ENCODE measurements around the gene FUCA2.

The FUCA2 gene

GRCh38 chr6:143510991-143511891 lies at the start of gene FUCA2:
Gene FUCA2 (minus strand): TSS chr6:143511720. CDS start chr6:143511634, 86 bp downstream.
- peak; percentile 64 for DNase-seq

- no peak for DNase-seq
Observed at GRCh38 chr6:143561105-143561704, 49.7 kb upstream of the FUCA2 start.

GRCh38 chr6:143559051-143559660 lies 47.6 kb upstream of the FUCA2 start:
- DNase-seq: no peak

GRCh38 chr6:143556529-143556928 lies 45.0 kb upstream of the FUCA2 start:
- no peak for DNase-seq

GRCh38 chr6:143555582-143555981 lies 44.1 kb upstream of the FUCA2 start:
- DNase-seq: no peak

- DNase-seq: no peak
Observed at GRCh38 chr6:143555071-143555492, 43.6 kb upstream of the FUCA2 start.

- DNase-seq: no peak
Observed at GRCh38 chr6:143553337-143553736, 41.8 kb upstream of the FUCA2 start.

GRCh38 chr6:143549949-143550268 lies 38.4 kb upstream of the FUCA2 start:
- DNase-seq: no peak

GRCh38 chr6:143549221-143549948 lies 37.9 kb upstream of the FUCA2 start:
- no peak for DNase-seq

GRCh38 chr6:143546599-143546998 lies 35.1 kb upstream of the FUCA2 start:
- no peak for DNase-seq

GRCh38 chr6:143545976-143546547 lies 34.5 kb upstream of the FUCA2 start:
- DNase-seq: no peak

GRCh38 chr6:143545165-143545564 lies 33.6 kb upstream of the FUCA2 start:
- DNase-seq: no peak

GRCh38 chr6:143544011-143544696 lies 32.6 kb upstream of the FUCA2 start:
- no peak for DNase-seq

GRCh38 chr6:143543435-143543834 lies 31.9 kb upstream of the FUCA2 start:
- DNase-seq: no peak

- no peak for DNase-seq
Observed at GRCh38 chr6:143542888-143543287, 31.4 kb upstream of the FUCA2 start.

- no peak for DNase-seq
Observed at GRCh38 chr6:143540192-143540591, 28.7 kb upstream of the FUCA2 start.

- DNase-seq: no peak
Observed at GRCh38 chr6:143539734-143540133, 28.2 kb upstream of the FUCA2 start.

GRCh38 chr6:143539106-143539505 lies 27.6 kb upstream of the FUCA2 start:
- no peak for DNase-seq

- DNase-seq: no peak
Observed at GRCh38 chr6:143538374-143538773, 26.9 kb upstream of the FUCA2 start.

GRCh38 chr6:143536866-143537691 lies 25.6 kb upstream of the FUCA2 start:
- DNase-seq: no peak

GRCh38 chr6:143536461-143536865 lies 24.9 kb upstream of the FUCA2 start:
- DNase-seq: peak; percentile 18
